ENCODE measurements around the gene TRAF6.
"Not testable (repeated sequence)": the region's sequence is repeated elsewhere in the genome, so short reads cannot be mapped to it uniquely, and the experiment has no call there.

TRAF6 gene

GRCh38 chr11:36493332-36493731 lies 16.7 kb downstream of the TRAF6 start:
- no peak for DNase-seq (ENCODE audit: low read depth)
- TF ChIP-seq CTCF (IDR thresholded peaks at IDR 0.05; ENCODE audit: control insufficient read depth, extremely low read depth, insufficient read depth): no peak
- H3K4me3 ChIP-seq (ENCODE audit: low read depth, low read length): no peak overlapping the region

- peak; percentile 74 for TF ChIP-seq CTCF (IDR thresholded peaks at IDR 0.05; ENCODE audit: control insufficient read depth, extremely low read depth, insufficient read depth)
- H3K4me3 ChIP-seq (ENCODE audit: low read depth, low read length): no peak overlapping the region
- no peak for DNase-seq (ENCODE audit: low read depth)
These were observed 17.3 kb downstream of the TRAF6 start for GRCh38 chr11:36492724-36493304.

GRCh38 chr11:36490026-36490806 lies 19.9 kb downstream of the TRAF6 start:
- no peak for TF ChIP-seq CTCF (IDR thresholded peaks at IDR 0.05; ENCODE audit: control insufficient read depth, extremely low read depth, insufficient read depth)
- H3K4me3 ChIP-seq (ENCODE audit: low read depth, low read length): no peak overlapping the region
- DNase-seq (ENCODE audit: low read depth): no peak

GRCh38 chr11:36488096-36488495 lies 22.0 kb downstream of the TRAF6 start:
- DNase-seq (ENCODE audit: low read depth): no peak
- no peak overlapping the region for H3K4me3 ChIP-seq (ENCODE audit: low read depth, low read length)
- no peak for TF ChIP-seq CTCF (IDR thresholded peaks at IDR 0.05; ENCODE audit: control insufficient read depth, extremely low read depth, insufficient read depth)

- DNase-seq (ENCODE audit: low read depth): no peak
- H3K4me3 ChIP-seq (ENCODE audit: low read depth, low read length): no peak overlapping the region
- no peak for TF ChIP-seq CTCF (IDR thresholded peaks at IDR 0.05; ENCODE audit: control insufficient read depth, extremely low read depth, insufficient read depth)
These were observed 22.5 kb downstream of the TRAF6 start for GRCh38 chr11:36487619-36488018.

GRCh38 chr11:36485298-36486002 lies 24.6 kb downstream of the TRAF6 start:
- no peak for TF ChIP-seq CTCF (IDR thresholded peaks at IDR 0.05; ENCODE audit: control insufficient read depth, extremely low read depth, insufficient read depth)
- DNase-seq (ENCODE audit: low read depth): no peak
- H3K4me3 ChIP-seq (ENCODE audit: low read depth, low read length): no peak overlapping the region

GRCh38 chr11:36483042-36483441 lies 27.0 kb downstream of the TRAF6 start:
- not testable (repeated sequence) for H3K4me3 ChIP-seq (ENCODE audit: low read depth, low read length); DNase-seq (ENCODE audit: low read depth)

All from LNCaP clone FGC (cell line).